HepG2 (cell line): Measurements from ENCODE around the gene SYNGR2. TPM values are rescaled to one million over a fixed set of nuclear protein-coding genes. Genes with fewer than 3 reads are reported as not detected.

Experiments used
- ARNT ChIP-seq: fragments of 450-650 bp; IDR thresholded peaks from 2 replicates; pipeline ENCODE4 v1.6.1; 2017
- CBX2 ChIP-seq, 2 experiments: fragments of 200-600 bp in 1 of 2; sonication (generic); formaldehyde crosslinking in 1 of 2; IDR thresholded peaks; 2 replicates each; pipeline versions ENCODE4 v1.7.0 to v1.8.1; 2018 to 2022; ENCODE audit warnings: low read depth in 2 of 2, low read length in 1 of 2, mild to moderate bottlenecking in 1 of 2, missing genetic modification reagents in 1 of 2
- CHD4 ChIP-seq: fragments of 200-600 bp; sonication (generic); IDR thresholded peaks from 2 replicates; pipeline ENCODE4 v1.7.0; 2017; ENCODE audit warnings: mild to moderate bottlenecking, low read length, borderline replicate concordance
- ELF3 ChIP-seq: IDR thresholded peaks from 2 replicates; pipeline ENCODE4 v1.6.1; 2016; ENCODE audit warnings: missing genetic modification reagents, missing compliant biosample characterization
- HMG20B ChIP-seq: conservative IDR thresholded peaks from 2 replicates; pipeline ENCODE4 v1.6.1; 2016; ENCODE audit warnings: missing genetic modification reagents, missing compliant biosample characterization
- JUNB ChIP-seq: sonication (generic); formaldehyde crosslinking; IDR thresholded peaks from 2 replicates; pipeline ENCODE4 v1.8.0; 2022; ENCODE audit warnings: missing genetic modification reagents, mild to moderate bottlenecking, borderline replicate concordance
- PAXIP1 ChIP-seq: sonication (generic); formaldehyde crosslinking; conservative IDR thresholded peaks from 2 replicates; pipeline ENCODE4 v1.4.0; 2020; ENCODE audit warnings: mild to moderate bottlenecking, missing genetic modification reagents, moderate library complexity
- PCBP1 ChIP-seq: fragments of 200-400 bp; formaldehyde crosslinking; IDR thresholded peaks from 2 replicates; pipeline ENCODE4 v1.6.1; 2017; ENCODE audit warnings: mild to moderate bottlenecking, low read depth, low read length, borderline replicate concordance
- TFAP4 ChIP-seq: sonication (generic); IDR thresholded peaks from 2 replicates; pipeline ENCODE4 v1.6.1; 2016; ENCODE audit warnings: low read depth, borderline replicate concordance
- U2AF1 ChIP-seq: fragments of 200-400 bp; formaldehyde crosslinking; optimal IDR thresholded peaks from 2 replicates; pipeline ENCODE3; 2017; ENCODE audit warnings: mild to moderate bottlenecking, low read depth, low read length
- U2AF2 ChIP-seq: fragments of 200-400 bp; formaldehyde crosslinking; IDR thresholded peaks from 2 replicates; pipeline ENCODE4 v1.6.1; 2017; ENCODE audit warnings: low read depth, mild to moderate bottlenecking, low read length
- ZMYM2 ChIP-seq: sonication (generic); formaldehyde crosslinking; IDR thresholded peaks from 2 replicates; pipeline ENCODE4 v1.8.0; 2022; ENCODE audit warnings: mild to moderate bottlenecking, missing genetic modification reagents
- ZNF18 ChIP-seq: sonication (generic); formaldehyde crosslinking; IDR thresholded peaks from 2 replicates; pipeline ENCODE4 v1.8.0; 2022; ENCODE audit warnings: mild to moderate bottlenecking, missing genetic modification reagents; ENCODE audit not compliant: insufficient replicate concordance
- ZSCAN25 ChIP-seq: sonication (generic); formaldehyde crosslinking; IDR thresholded peaks from 2 replicates; pipeline ENCODE4 v1.8.0; 2022; ENCODE audit warnings: mild to moderate bottlenecking, missing genetic modification reagents
- polyA plus RNA-seq, 8 experiments: library from polyadenylated mRNA; depleted of rRNA in 3 of 8; stranded (reverse) in 7 of 8; unstranded in 1 of 8; fragments of >200 nt; fragmentation: Illumina TruSeq in 4 of 8; extraction: Trizol in 4 of 8; gene quantifications; 2 replicates each; pipeline versions ENCODE4 v1.2.1 to v1.2.3, GENCODE V29; 2011 to 2016; ENCODE audit warnings: low read depth in 4 of 8, missing spikeins in 1 of 8, mixed read lengths in 1 of 8; ENCODE audit not compliant: insufficient read depth in 1 of 8
- total RNA-seq, 5 experiments: library from RNA; depleted of rRNA; stranded (reverse); fragments of >200 nt; fragmentation: Illumina TruSeq; extraction: Trizol; gene quantifications; 2 replicates each; pipeline ENCODE4 v1.2.3, GENCODE V29; 2016; ENCODE audit warnings: low read depth in 1 of 5

The SYNGR2 gene
- total and polyA plus RNA-seq, 2 of the 13 experiments (the other 11 are each of a cell fraction or from before 2014, with no cell fraction given) = 46.7 to 170 TPM

GRCh38 chr17:78134899-78135385 lies 33.4 kb upstream of the SYNGR2 start (continued):
- 0 out of 2 replicates have a peak, but pooled peaks have one; percentile 22 for TF ChIP-seq ELF3
- TF ChIP-seq PCBP1 = no peak
- TF ChIP-seq TFAP4 = no peak
- no peak for TF ChIP-seq U2AF1
- 0 out of 2 replicates have a peak, but pooled peaks have one; percentile 10 for TF ChIP-seq ZSCAN25
- TF ChIP-seq CHD4 = 0 out of 2 replicates have a peak, but pooled peaks have one; percentile 2
- no peak for TF ChIP-seq JUNB (CRISPR knock-in tag)
- no peak for TF ChIP-seq U2AF2
- TF ChIP-seq PAXIP1 (CRISPR knock-in tag) = 0 out of 2 replicates have a peak, but pooled peaks have one; percentile 9
- no peak for TF ChIP-seq ARNT
- TF ChIP-seq ZNF18 = no peak
- no peak for TF ChIP-seq CBX2 (IDR thresholded peaks at IDR 0.05; ENCODE audit: low read depth, low read length)
- 0 out of 2 replicates have a peak, but pooled peaks have one; percentile 12 for TF ChIP-seq CBX2 (CRISPR knock-in tag; IDR thresholded peaks at IDR 0.05; ENCODE audit: low read depth)
- no peak for TF ChIP-seq ZMYM2
- TF ChIP-seq HMG20B = no peak
